Measurements from ENCODE around the gene SNX17. TPM values are rescaled to one million over a fixed set of nuclear protein-coding genes. Genes with fewer than 3 reads are reported as not detected.

Gene SNX17
- total RNA-seq, 1 donor from 2014 or later: 51.5 TPM

DNA sequence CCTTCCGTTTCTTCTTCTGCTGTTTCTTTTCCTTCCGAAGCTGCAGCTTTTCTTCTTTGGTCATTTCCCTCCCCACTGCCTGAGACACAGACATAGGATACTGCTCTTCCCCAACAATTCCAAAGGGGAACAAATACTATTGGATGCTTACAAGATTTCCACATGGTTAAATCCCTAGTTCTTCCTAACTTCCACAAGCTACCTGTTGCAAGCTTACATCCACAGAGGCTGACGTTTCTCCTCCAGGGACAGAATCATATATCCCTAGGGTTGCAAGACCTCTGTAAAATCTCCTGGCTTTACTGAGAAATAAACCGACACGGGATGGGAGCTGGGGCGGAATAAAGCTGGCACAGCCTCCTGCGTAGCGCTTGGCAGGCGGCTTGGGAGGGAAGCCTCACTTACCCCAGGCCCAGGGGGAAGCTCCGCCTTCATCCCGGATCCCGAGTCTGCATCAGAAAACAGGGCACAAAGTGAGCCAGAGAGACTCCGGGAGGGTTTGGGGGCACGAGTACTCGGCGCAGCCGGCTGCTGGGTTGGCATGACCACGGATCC lies 868 bp upstream of the SNX17 start:
- peak; percentile 60 for DNase-seq

DNA sequence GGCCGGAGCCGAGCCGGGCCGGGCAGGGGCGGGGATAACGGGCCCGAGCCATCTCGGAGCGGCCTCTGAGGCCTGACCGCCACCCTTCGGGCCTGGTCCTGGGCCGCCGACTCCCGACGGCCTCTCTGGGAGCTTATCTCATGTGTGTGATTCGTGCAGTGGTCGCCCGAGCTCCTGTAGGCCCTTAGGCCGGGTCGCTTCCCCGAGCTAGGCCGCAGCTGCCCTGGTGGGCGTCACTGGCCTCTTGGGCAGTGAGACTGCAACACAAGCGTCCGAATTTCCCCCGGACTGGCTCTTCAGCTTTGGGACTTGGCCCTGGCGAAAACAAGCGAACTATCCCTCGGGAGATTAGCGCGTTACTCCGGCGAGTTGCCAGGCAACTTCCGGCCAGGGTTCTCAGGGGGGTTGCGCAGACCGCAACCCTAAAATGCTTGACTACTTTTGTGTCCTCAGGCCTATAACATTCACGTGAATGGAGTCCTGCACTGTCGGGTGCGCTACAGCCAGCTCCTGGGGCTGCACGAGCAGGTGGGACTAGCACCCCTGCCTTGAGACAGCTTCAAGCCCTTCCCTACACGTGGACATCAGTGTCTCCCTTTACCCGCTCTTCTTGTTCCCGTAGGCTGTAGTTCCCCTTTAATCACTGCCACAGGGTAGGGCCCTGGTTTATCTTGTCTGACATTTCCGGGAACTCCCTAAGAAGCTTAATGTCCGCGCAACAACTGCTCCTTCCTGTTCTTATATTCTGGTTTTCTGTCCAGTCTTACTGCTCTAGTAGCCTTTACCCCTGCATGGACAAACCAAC lies 602 bp downstream of the SNX17 start:
- no peak for DNase-seq

DNA sequence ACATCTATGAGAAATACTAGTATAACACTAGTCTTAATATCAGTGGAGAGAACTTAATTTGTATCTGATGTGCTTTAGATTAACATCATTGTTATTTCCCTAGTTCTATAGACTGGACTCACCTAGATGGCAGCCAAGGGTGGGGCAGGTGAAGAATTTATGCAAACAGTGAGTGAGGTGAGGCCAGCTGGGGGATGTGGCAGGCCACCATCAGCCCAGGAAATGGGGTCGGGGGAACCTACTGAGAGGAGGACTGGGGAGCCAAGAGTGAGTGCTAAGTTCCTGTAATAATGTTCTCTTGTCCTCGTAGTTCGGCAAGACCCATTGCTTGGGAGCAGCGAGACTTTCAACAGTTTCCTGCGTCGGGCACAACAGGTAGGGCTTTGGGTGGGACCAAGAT lies 2.5 kb downstream of the SNX17 start:
- DNase-seq: no peak

DNA sequence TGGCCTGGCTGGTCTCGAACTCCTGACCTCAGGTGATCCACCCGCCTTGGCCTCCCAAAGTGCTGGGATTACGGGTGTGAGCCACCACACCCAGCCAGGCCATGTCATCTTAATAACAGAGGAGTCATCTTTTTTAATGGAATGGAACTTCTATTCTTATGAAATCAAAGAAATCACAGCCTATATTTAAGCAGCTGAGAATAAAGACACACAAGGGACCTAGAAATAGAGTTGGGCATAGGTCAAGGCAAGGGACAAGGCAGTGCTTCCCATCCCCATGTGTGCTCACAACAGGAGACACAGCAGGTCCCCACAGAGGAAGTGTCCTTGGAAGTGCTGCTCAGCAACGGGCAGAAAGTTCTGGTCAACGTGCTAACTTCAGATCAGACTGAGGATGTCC lies 3.2 kb downstream of the SNX17 start:
- DNase-seq: no peak

DNA sequence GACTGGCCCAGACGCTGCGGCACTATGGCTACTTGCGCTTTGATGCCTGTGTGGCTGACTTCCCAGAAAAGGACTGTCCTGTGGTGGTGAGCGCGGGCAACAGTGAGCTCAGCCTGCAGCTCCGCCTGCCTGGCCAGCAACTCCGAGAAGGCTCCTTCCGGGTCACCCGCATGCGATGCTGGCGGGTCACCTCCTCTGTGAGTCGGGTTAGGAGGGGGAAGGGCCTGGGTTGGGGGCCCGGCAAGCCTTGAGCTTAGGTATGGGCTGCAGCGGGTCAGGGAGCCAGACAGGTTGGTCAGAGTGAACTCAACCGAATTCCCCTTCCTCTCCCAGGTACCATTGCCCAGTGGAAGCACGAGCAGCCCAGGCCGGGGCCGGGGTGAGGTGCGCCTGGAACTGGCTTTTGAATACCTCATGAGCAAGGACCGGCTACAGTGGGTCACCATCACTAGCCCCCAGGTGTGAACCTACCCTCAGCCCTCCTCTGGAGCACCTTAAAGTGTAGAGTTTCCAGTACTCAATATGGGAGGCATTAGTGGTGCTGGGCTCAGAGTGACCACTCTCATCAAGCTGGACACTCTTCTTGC lies 5.2 kb downstream of the SNX17 start:
- DNase-seq: no peak

DNA sequence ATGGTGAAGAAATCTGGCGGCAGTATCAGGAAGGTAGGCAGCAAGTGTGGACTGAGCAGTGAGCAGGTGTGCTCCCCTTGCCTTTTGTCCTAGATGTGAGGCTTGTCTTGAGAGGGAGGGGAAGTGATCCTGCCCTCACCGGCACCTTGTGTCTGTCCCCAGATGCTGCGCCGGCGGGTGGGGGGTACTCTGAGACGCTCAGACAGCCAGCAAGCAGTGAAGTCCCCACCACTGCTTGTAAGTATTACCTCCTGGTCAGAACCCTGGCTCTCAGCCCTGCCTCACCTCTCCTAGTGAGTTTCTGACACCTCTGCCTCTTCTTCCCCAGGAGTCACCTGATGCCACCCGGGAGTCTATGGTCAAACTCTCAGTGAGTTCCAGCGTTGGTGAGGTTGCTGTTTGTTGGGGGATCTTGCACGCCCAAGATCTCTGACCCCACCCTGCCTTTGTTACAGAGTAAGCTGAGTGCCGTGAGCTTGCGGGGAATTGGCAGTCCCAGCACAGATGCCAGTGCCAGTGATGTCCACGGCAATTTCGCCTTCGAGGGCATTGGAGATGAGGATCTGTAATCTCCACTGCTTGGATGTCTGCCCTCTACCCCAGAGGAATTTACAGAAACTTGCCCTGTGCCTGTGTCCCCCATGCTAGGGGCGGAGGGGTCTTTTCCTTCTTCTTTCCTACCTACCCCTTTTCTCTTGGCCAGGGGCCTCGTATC lies 5.9 kb downstream of the SNX17 start:
- no peak for DNase-seq

DNA sequence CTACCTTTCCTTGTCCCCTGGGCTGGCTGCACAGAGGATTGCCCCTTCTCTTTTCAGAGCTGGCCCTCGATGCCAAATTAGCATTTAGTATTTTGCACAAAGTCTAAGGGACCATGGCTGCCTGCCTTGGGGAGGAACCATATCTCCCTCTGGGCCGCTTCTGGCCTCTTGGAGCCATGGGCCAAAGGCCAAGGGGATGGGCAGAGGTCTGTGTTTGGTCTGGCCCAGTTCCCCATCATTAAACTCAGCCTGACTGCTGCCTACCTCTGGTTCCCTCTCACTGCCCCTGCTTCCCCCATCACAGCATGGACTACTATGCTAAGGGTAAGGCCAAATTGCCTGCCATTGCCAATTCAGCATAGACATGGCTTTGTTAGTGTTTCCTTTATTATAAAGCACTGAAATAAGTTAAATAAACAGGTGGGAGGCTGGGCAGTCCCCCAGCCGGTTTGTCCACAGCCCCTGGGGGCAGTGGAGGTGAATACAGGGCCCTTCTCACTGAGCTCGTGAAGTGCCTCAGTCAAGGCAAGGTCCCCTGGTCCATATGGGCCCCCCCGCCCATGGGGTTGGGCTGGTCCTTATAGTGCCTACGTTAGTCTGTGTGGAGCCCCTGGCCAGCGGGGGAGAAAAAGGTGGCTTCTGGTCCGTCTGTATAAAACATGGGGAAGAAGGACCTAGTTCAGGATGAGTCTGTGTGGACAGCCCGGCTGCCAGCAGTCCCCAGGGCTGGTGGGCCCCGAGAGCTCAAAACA lies 6.6 kb downstream of the SNX17 start:
- no peak for DNase-seq

DNA sequence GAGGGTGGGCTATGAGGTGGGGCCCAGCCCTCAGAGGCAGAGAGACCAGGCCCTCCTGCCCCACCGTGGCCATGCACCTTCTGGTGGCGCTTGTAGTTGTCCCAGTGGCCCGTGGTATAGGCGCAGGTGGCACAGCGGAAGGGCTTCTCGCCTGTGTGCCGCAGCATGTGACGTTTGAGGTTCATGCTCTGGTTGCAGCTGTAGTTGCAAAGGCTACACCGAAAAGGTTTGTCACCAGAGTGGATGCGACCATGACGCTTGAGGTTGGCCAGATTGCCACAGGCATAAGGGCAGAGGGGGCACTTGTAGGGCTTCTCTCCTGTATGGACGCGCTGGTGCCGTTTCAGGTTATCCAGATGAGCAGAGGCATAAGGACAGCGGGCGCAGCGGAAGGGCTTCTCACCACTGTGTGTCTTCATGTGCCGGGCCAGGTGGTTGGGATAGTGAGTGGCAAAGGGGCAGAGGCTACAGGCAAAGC lies 7.2 kb downstream of the SNX17 start:
- DNase-seq: no peak

DNA sequence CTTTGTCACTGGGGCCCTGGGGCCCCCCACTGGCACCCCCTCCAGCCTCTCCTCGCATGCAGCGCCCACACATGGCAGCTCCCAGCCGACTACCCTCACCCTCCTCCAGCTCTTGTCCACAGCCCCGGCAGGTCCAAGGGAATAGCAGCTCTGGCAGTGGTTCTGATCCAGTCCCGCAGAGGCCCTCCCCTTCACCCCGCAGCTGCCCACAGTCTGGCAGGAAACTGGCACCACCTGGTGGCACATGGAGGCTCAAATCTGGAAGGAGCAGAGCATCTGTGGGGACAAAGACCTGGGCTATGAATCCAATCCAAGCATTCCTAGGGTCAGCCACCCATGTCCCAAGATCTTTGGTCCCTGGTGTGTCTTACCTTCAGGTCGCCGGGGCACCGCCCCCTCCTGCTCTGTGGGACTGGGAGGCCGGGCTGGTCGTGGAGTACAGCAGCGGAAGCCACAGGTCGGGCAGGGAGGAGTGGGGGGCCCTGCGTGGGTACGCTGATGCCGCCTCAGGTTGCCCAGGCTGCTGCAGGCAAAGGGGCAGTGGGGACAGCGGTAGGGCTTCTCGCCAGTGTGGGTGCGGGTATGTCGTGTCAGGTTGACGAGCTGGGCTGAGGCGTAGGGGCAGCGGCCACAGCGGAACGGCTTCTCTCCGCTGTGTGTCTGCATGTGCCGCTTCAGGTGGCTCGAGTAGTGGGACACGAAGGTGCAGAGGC lies 7.8 kb downstream of the SNX17 start:
- DNase-seq: no peak

DNA sequence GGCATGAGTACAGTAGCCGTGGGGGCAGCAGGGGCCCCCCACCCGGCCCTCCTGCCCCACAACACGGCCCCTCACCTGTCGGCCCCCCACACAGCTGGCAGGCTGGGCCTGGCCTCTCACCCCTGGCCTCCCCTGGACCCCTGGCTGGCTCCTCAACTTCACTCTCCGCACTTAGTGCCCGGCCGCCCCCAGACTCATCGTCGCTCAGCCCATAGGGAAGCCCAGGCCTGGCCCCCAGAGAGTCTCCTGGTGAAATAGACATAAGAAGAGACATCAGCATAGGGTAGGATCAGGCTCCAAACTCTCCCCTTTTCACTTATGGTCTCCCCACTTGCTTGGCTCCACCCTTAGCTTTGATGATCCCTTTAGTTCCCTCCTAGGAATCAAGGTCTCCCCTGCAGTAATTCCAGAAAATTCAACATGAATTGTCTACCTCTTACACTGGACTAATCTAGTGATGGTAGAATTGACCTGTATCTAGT lies 8.4 kb downstream of the SNX17 start:
- no peak for DNase-seq

DNA sequence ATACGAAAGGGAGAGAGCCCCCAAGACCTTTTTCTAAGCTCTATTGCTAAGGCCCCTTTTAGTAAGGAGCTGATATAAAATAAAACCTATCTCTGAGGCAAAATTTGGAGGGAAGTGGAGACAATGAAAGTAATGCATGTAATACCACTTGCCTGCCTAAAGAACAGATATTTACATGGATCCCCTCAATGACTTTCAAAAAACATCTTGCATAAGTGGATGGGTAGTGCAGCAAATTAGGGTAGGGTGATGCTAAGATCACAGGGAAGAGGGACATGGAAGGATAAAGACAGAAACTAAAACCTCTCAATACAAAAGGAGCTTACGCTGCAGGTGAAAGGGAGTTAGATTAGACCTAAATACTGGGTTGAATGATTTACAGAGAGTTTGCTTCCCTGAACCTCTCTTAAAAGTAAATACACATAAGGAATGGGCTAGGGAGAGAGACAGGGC lies 9.0 kb downstream of the SNX17 start:
- DNase-seq: no peak

DNA sequence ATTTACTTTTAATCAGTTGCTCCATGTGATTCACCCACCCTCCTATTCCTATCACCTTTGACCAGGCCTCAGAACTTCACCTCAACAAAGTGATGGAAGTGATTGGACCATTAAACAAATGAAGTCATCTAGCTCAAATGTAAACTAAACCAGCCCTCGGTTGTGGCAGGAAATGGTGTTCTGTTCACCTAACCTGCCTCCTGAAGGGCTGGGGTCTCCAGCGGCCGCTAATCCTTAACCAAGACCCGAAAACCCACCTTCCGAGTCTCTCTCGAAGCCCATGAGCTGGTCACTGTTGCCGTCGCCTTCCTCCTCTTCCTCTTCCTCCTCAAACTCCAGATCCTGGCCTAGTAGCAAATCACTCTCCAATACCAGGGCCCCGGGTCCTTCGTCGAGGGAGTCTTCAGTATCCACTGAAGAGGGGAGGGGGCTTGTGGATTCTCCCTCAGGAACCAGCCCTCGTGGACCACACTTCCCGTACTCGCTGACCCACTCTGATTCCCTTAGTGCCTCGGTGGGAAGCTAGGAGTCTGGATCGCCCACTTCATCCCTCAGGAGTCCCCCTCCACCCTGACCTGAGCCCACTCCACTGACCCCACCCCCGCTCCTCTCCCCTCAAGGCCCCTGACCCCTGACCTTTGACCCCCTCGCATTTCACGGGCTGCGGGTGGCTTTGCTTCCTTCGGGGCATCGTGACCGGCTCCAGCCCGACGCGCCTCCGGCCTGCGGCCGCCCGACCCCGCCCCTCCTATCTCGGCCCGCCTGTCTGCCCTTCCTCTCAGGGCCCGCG lies 9.6 kb downstream of the SNX17 start:
- peak; percentile 72 for DNase-seq

DNA sequence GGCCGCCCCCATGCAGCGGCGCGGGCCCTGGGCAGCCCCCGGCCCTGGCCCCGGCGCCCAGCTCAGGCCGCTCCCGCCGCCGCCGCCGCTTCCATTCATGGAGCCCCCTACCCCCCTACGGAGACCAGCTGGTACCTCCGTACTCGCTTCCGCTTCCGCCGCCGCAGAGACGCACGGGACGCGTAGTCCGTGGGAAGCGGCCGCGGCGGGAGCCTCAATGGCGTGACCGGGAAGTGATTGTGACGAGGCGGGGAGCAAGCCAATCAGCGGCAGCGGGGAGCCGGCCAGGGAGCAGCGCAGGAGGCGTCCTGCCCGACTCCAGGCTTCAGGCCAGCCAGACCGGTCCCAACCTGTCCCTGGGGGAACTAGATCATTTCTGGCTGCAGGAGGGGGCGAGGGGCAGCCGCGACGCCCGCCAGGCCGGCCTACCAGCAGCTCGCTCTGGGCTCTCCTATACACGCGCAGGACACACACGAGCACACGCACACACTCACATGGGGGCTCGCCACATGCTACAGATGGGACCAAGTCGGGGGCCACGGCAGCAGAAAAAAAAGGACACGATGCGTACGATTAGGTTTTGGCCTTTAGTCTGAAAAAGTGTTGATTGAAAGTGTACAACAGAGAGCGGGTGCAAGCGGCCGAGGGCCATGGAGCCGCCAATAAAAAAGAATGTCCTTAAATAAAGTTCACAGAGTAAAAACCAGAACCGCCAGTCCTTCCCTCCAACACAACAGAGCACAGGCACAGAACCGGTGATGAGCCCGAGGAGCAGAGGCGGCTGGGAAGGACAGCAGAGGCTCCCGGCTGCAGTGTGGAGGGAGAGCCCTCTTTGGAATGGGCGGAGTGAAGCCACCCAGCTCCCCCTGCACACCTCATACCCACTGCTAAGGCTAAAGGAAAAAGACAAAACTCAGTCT lies 10.5 kb downstream of the SNX17 start, which contains the start of gene ZNF513:
Gene ZNF513 (minus strand): TSS at position 109 of the 920 bp plus-strand sequence. CDS start 208 bp downstream, outside the sequence.
- peak; percentile 94 for DNase-seq

DNA sequence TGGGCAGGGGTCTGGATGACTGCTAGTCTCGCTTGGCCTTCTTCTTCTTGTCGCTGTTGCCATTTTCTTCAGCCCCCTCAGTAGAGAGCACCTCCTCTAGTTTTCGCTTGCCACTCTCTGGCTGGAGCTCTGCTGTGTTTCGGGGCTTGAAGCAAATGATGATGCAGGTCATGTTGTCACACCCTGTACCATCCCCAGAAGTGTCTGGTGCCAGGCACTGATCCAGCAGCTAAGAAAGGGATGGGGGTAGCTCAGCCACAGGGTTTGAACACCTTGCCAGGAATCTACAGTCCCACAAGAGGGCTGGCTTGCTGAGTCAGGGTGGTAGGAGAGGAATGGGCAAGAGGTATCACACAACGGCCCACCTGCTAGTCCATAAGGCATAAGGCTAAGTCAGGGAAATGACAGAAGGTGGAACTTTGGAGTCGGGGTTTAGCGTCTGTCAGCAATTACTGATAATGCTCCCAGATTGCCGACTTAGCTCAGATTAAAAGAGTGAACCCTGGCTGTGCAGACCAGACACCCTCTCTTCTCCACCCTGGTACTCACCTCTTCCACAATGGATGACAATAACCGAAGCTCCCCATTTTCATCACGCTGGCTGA lies 11.3 kb downstream of the SNX17 start:
- DNase-seq: no peak

DNA sequence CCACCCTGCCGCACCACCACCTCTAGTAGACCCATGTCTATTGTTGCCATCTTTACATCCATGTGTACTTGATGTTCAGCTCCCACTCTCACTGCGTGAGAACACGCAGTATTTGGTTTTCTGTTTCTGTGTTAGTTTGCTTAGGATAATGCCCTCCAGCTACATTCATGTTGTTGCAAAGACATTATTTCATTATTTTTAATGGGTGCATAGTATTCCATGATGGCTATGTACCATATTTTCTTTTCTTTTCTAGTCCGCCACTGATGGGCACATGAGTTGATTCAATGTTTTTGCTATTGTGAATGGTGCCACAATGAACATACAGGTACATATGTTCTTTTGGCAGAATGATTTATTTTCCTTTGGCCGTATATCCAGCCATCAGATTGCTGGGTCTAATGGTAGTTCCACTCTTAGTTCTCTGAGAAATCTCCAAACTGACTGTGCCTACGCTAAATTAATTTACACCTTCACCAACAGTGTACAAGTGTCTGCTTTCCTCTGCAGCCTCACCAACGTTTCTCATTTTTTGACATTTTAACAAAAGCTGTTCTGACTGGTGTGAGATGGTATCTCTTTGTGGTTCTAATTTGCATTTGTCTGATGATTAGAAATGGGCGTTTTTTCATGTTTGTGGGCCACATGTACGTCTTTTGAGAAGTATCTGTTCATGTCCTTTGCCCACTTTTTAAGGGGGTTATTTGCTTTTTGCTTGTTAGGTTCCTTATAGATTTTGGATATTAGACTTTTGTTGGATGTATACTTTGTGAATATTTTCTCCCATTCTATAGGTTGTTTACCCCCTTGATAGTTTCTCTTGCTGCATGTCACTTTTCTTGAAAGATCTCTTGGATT lies 20.6 kb downstream of the SNX17 start:
- DNase-seq: no peak

DNA sequence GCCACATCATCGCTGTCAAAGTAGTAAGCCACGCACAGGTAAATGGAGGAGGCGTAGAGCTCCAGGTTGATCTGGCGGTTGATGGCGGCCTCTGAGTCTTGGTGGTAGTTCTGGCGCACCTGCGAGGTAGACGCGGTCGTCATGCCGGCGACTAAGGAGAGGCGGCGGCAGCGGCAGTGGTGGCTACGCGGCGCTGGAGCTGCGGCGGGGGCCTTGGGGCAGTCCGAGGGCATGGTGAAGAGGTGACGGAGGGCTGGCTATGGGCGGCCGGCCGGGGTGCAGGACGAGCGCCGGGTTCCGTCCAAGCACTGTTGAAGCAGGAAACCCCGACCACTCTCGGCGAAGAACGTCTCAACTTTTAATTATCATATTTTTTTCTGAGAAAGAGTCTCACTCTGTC lies 22.8 kb downstream of the SNX17 start:
- no peak for DNase-seq

DNA sequence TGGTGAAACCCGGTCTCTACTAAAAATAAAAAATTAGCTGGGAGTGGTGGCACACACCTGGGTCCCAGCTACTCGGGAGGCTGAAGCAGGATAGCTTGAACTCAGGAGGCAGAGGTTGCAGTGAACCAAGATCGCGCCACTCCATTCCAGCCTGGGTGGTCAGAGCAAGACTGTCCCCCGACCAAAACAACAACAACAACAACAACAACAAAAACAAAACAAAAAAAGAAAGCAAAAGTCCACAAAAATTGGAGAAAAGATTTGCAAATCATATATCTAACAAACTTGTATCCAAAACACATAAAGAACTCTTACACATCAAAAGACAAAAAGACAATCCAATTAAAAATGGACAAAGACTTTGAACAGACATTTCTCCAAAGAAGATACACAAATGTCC lies 28.5 kb downstream of the SNX17 start:
- DNase-seq: no peak

Data from occipital lobe (tissue), 2 donors.